Ovary (tissue), 3 donors: ENCODE measurements around the gene RNF217.

Experiments used
- CTCF ChIP-seq, 3 donors: fragments of 450-650 bp in 2 of 3; fragments of 200-600 bp in 1 of 3; IDR thresholded peaks; one replicate each; pipeline versions ENCODE4 v1.5.1 to v1.8.0; 2016 to 2022; ENCODE audit warnings: antibody characterized with exemption in 3 of 3, mild to moderate bottlenecking in 1 of 3
- EP300 ChIP-seq: sonication (generic); formaldehyde crosslinking; IDR thresholded peaks from one replicate; pipeline ENCODE4 v1.6.1; 2017; ENCODE audit warnings: antibody characterized with exemption
- POLR2A ChIP-seq: fragments of 450-650 bp; IDR thresholded peaks from one replicate; pipeline ENCODE4 v1.6.1; 2017; ENCODE audit warnings: antibody characterized with exemption, mild to moderate bottlenecking, moderate library complexity
- donor health status: DM: no; HTN: no; CAD: no.

- TF ChIP-seq POLR2A (no peak), CTCF (IDR thresholded peaks at IDR 0.05) (no peak), EP300 (no peak)
Observed at GRCh38 chr6:124987999-124988591, 25.9 kb downstream of the RNF217 start.
